Activated naive CD8-positive, alpha-beta T cell treated with anti-CD3 and anti-CD28 coated beads, Interleukin-2, amount 50 U/mL, for 24 hours (primary cell): ENCODE measurements around the gene MAP4K4.

Source experiments
- ATAC-seq: fragments of 150-1000 bp; cut with Tn5 transposase; one replicate; pipeline ENCODE4 v1.10.0; 2021
- DNase-seq: peaks from one replicate; pipeline ENCODE4 v3.0.0; 2021
- H3K27ac Mint-ChIP-seq: one replicate; pipeline ENCODE4 v1.8.0; 2021; ENCODE audit warnings: mild to moderate bottlenecking, mixed read lengths
- H3K27me3 Mint-ChIP-seq: one replicate; pipeline ENCODE4 v1.8.0; 2021; ENCODE audit warnings: mixed read lengths
- H3K36me3 Mint-ChIP-seq: one replicate; pipeline ENCODE4 v1.8.0; 2021; ENCODE audit warnings: low read depth, mixed read lengths
- H3K4me1 Mint-ChIP-seq: one replicate; pipeline ENCODE4 v1.8.0; 2021; ENCODE audit warnings: mixed read lengths
- H3K4me3 Mint-ChIP-seq: one replicate; pipeline ENCODE4 v1.8.0; 2021; ENCODE audit warnings: mild to moderate bottlenecking, moderate library complexity, mixed read lengths
- H3K9me3 Mint-ChIP-seq: one replicate; pipeline ENCODE4 v1.8.0; 2021; ENCODE audit warnings: mixed read lengths

MAP4K4 gene

DNA sequence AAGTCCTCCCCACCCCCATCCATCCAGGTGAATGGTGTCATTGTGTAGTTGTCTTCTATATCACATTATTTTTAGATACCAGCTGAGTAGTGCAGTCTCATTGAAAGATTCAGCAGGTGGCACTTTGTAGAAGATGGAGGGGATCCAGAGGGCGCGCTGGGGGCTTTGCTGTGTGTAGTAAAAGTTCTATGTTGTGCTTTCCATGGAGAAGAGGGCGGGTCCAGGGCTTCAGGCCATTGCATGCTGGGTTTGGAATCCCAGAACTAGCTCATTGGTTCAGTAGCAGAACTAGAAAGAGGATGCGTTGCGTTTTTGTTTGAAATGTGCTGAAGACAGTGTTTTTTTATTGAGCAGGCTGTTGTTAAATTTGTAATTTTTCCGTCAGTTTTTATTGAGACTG is 120.0 kb downstream of the MAP4K4 start:
- Mint-ChIP-seq H3K27ac (no peak overlapping the region), H3K4me1 (peaks cover 75% of the 10 kb centered on the region), H3K27me3 (no peaks in the 10 kb centered on the region), H3K9me3 (no peaks in the 10 kb centered on the region), H3K36me3 (no peaks in the 10 kb centered on the region), H3K4me3 (no peak overlapping the region)
- no peak for DNase-seq
- ATAC-seq: no peak

DNA sequence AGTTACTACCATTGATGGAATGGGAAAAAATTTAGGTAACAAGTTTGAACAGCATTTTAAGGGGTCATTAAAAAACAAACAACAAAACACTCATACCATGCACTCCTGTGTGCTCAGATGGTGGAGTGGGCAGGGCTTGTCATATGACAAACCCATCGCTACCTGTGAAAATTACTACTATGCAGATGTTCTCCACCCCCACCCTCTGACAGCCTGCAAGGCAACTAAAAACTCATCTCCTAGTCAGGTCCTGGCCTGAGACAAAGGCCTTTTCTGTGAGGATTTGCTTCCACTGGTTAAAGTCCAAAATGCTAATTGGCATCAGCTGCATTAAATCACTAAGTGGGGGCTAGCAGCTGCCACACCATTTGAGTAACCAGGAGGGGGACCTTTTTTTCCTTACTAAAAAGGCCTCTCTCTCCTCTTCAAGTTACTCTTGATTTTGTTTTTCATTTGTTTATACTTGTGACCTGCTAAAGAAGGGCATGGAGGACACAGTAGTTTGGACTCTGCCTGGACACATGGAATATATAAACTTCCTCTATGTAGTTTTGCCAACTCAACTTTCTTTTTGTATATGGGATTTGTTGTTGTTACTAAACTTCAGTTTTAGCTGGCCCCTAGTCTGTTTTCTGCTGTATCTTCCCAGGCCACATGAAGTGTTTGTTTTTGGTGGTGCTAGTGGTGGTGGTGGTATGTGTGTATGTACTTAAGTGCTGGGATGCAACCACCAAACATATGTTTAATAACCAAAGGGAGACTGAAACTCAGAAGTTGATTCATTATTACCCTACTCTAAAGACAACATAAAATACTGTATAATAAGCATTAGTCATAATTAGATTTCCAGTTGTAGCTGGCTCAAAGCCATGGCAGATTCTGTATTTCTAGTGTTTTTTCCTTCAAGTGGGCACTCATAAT is 121.3 kb downstream of the MAP4K4 start:
- peak overlapping the region; percentile 23 for H3K27ac Mint-ChIP-seq
- no peaks in the 10 kb centered on the region for H3K9me3 Mint-ChIP-seq
- ATAC-seq: peak; percentile 16
- H3K36me3 Mint-ChIP-seq: no peaks in the 10 kb centered on the region
- H3K4me1 Mint-ChIP-seq: peaks cover 82% of the 10 kb centered on the region
- H3K4me3 Mint-ChIP-seq: no peak overlapping the region
- no peak for DNase-seq
- no peaks in the 10 kb centered on the region for H3K27me3 Mint-ChIP-seq

GRCh38 chr2:101820519-101820918 is 123.0 kb downstream of the MAP4K4 start:
- Mint-ChIP-seq H3K9me3 (no peaks in the 10 kb centered on the region), H3K4me1 (peaks cover 75% of the 10 kb centered on the region), H3K4me3 (no peak overlapping the region), H3K27ac (no peak overlapping the region), H3K36me3 (no peaks in the 10 kb centered on the region), H3K27me3 (no peaks in the 10 kb centered on the region)
- DNase-seq: peak; percentile 31
- peak; percentile 76 for ATAC-seq

- Mint-ChIP-seq H3K27ac (no peak overlapping the region), H3K27me3 (no peaks in the 10 kb centered on the region), H3K9me3 (no peaks in the 10 kb centered on the region), H3K4me3 (no peak overlapping the region), H3K4me1 (peaks cover 74% of the 10 kb centered on the region), H3K36me3 (peaks cover 2% of the 10 kb centered on the region)
- DNase-seq: no peak
- no peak for ATAC-seq
Measured at GRCh38 chr2:101821059-101821805, 123.7 kb downstream of the MAP4K4 start.

GRCh38 chr2:101821828-101822458 is 124.4 kb downstream of the MAP4K4 start:
- Mint-ChIP-seq H3K27ac (no peak overlapping the region), H3K9me3 (no peaks in the 10 kb centered on the region), H3K4me3 (no peak overlapping the region), H3K4me1 (peaks cover 79% of the 10 kb centered on the region), H3K27me3 (no peaks in the 10 kb centered on the region), H3K36me3 (peaks cover 2% of the 10 kb centered on the region)
- ATAC-seq (no peak), DNase-seq (no peak)

GRCh38 chr2:101823347-101823791 is 125.9 kb downstream of the MAP4K4 start:
- Mint-ChIP-seq H3K27me3 (no peaks in the 10 kb centered on the region), H3K4me3 (peak overlapping the region; percentile 18), H3K27ac (peak overlapping the region; percentile 64), H3K36me3 (peaks cover 7% of the 10 kb centered on the region), H3K9me3 (no peaks in the 10 kb centered on the region), H3K4me1 (peaks cover 79% of the 10 kb centered on the region)
- ATAC-seq: peak; percentile 76
- DNase-seq: peak; percentile 68

DNA sequence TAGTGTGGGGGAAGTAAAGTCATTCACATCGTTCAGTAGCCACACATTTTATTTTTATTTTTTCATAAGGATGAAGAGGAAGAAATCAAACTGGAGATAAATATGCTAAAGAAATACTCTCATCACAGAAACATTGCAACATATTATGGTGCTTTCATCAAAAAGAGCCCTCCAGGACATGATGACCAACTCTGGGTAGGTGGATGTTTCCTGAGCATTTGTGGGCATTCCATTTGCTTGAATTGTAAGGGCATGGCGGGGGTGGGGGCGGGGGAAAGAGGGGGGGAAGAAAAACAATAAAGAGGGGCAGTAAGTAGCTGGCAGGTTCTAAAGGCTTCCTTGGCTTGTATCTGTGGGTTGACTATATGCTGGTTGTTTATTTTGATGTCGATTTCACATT is 126.4 kb downstream of the MAP4K4 start:
- Mint-ChIP-seq H3K4me1 (peaks cover 79% of the 10 kb centered on the region), H3K27ac (peak overlapping the region; percentile 64), H3K9me3 (no peaks in the 10 kb centered on the region), H3K27me3 (no peaks in the 10 kb centered on the region), H3K36me3 (peaks cover 7% of the 10 kb centered on the region), H3K4me3 (peak overlapping the region; percentile 18)
- no peak for DNase-seq
- no peak for ATAC-seq

- Mint-ChIP-seq H3K9me3 (no peaks in the 10 kb centered on the region), H3K4me3 (no peak overlapping the region), H3K36me3 (peaks cover 17% of the 10 kb centered on the region), H3K27ac (peak overlapping the region; percentile 59), H3K27me3 (no peaks in the 10 kb centered on the region), H3K4me1 (peaks cover 79% of the 10 kb centered on the region)
- no peak for ATAC-seq
- DNase-seq: no peak
Measured at GRCh38 chr2:101826716-101827115, 129.2 kb downstream of the MAP4K4 start.

DNA sequence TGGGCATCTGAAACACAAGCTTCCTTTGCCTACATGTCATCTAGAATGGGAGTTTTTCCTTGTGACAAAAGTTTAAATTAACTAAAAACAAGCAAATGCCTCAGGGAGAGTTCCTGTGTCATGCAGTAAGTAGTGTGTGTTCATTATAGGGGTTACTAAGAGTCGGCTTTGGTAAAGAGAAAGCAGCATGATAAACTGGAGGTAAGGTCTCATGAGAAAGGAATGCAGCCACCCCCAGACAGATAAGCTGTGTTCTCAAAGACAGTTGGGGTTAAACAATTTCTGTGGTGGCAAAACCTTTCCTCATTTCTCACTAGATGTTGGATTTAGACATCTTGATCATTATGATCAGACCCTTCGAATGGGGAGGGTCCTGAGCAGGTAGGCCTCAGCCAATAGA is 129.7 kb downstream of the MAP4K4 start:
- no peak for ATAC-seq
- Mint-ChIP-seq H3K27me3 (no peaks in the 10 kb centered on the region), H3K27ac (peak overlapping the region; percentile 59), H3K9me3 (no peaks in the 10 kb centered on the region), H3K4me1 (peaks cover 79% of the 10 kb centered on the region), H3K36me3 (peaks cover 17% of the 10 kb centered on the region), H3K4me3 (no peak overlapping the region)
- no peak for DNase-seq

- ATAC-seq: no peak
- H3K4me3 Mint-ChIP-seq: no peak overlapping the region
Measured at GRCh38 chr2:101828257-101828656, 130.8 kb downstream of the MAP4K4 start.

DNA sequence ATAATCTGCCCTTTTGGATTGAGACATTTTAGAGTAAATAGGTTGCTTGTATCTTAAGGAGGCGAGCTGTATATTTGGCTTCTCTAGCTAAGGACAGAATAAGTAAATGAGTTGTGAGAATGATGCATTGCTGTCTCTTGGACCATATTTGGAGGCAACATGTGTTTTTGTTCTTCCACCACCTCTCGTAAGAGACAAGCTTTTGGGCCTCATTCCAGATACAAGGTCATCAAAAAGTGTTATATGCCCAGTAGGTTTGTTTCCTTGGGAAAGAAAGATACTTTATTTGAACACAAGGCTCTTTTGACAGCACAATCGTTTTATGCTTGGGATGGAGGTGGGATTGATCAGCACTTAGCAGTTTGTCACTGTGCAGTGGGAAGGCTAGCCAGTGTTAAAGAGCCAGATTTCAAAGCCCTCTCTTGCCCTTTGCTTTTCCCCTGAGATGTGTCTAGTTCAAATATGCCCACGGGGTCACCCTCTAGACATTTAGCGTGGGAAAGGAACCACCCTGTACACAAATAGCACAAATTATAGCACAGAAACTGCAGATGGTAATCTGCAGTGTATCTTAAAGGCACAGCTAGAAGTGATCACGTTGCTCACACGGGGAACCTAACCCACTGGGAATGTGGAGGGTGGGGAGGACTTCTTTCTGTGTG is 131.3 kb downstream of the MAP4K4 start:
- Mint-ChIP-seq H3K9me3 (no peaks in the 10 kb centered on the region), H3K27me3 (no peaks in the 10 kb centered on the region), H3K4me3 (no peak overlapping the region), H3K27ac (peak overlapping the region; percentile 13), H3K4me1 (peaks cover 65% of the 10 kb centered on the region), H3K36me3 (peaks cover 19% of the 10 kb centered on the region)
- ATAC-seq (no peak), DNase-seq (no peak)

More at GRCh38 chr2:101828257-101828656, 130.8 kb downstream of the MAP4K4 start:
- Mint-ChIP-seq H3K9me3 (no peaks in the 10 kb centered on the region), H3K4me1 (peaks cover 70% of the 10 kb centered on the region), H3K27me3 (no peaks in the 10 kb centered on the region), H3K36me3 (peaks cover 19% of the 10 kb centered on the region), H3K27ac (peak overlapping the region; percentile 13)
- DNase-seq: no peak

DNA sequence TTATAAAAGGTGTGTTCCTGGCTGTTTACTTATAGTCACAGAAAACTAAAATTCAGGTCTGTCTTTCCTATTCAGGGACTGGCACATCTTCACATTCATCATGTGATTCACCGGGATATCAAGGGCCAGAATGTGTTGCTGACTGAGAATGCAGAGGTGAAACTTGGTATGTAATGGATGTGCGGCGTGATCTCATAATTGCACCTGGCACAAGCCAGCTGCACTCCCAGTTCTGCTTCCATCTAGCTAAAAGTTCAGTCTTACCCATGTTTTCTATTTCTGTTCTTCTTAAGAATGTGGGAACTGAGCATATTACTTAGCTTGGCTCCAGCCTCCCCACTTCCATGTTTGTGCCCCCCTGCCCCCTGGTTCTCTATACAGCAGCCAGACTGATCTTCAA is 131.9 kb downstream of the MAP4K4 start:
- DNase-seq: no peak
- Mint-ChIP-seq H3K36me3 (peaks cover 19% of the 10 kb centered on the region), H3K27ac (peak overlapping the region; percentile 74), H3K9me3 (no peaks in the 10 kb centered on the region), H3K4me1 (peaks cover 61% of the 10 kb centered on the region), H3K4me3 (no peak overlapping the region), H3K27me3 (no peaks in the 10 kb centered on the region)
- no peak for ATAC-seq

DNA sequence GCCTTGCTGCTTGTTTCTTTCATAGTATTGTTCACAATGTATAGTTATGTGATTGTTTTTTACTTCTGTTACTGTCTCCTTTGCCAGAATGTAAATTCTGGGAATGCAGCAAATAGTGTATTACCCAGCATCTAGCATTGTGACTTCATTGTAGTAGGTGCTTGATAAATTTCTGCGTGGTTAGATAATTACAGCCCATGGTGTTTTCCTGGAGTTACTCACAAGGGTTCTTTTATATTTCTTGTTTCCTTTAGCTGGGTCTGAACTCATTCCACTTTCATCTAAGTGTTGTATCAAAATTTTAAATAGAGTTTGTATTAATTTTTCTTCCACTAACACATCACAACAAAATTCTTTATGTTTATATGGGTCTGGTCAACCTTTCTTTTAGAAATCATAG is 132.6 kb downstream of the MAP4K4 start:
- Mint-ChIP-seq H3K9me3 (no peaks in the 10 kb centered on the region), H3K27me3 (no peaks in the 10 kb centered on the region), H3K4me1 (peaks cover 60% of the 10 kb centered on the region), H3K27ac (peak overlapping the region; percentile 74), H3K36me3 (peaks cover 22% of the 10 kb centered on the region), H3K4me3 (no peak overlapping the region)
- no peak for DNase-seq
- ATAC-seq: peak; percentile 34

DNA sequence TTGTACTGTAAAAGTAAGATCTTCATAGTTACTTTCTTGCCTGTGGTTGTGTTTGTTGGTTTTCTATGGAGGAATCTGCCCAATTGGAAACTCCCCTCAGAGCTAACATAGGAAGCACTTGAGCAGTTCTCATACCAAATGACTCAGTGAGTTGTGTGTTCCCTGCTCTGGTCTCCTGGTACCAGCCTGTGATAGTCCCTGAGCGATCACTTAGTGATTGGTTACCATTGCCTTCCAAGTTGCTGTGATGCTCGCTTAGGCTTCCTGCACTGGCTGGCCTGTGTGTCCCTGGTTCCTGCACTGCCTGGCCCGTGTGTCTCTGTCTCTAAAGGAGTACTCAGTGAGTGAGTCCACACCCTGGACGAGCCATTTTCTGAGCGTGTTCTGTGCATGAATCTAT is 133.0 kb downstream of the MAP4K4 start:
- H3K4me3 Mint-ChIP-seq: no peak overlapping the region
- peak overlapping the region; percentile 74 for H3K27ac Mint-ChIP-seq
- ATAC-seq: peak; percentile 95
- no peaks in the 10 kb centered on the region for H3K9me3 Mint-ChIP-seq
- peaks cover 23% of the 10 kb centered on the region for H3K36me3 Mint-ChIP-seq
- H3K4me1 Mint-ChIP-seq: peaks cover 59% of the 10 kb centered on the region
- no peaks in the 10 kb centered on the region for H3K27me3 Mint-ChIP-seq
- DNase-seq: no peak
